GM12875 (cell line): Measurements from ENCODE around the gene RBM22.

Experiments used
- H3K4me3 ChIP-seq: one replicate; pipeline ENCODE4 v1.5.1; 2011; ENCODE audit warnings: low read depth, low read length, control low read depth
- TF ChIP-seq, protein P1 (sequence below): IDR thresholded peaks from 2 replicates; pipeline ENCODE4 v1.5.1; 2011; ENCODE audit warnings: low read depth, mild to moderate bottlenecking, control low read depth, inconsistent platforms, low read length, moderate library complexity, borderline replicate concordance; ENCODE audit not compliant: insufficient read depth

The RBM22 gene

DNA sequence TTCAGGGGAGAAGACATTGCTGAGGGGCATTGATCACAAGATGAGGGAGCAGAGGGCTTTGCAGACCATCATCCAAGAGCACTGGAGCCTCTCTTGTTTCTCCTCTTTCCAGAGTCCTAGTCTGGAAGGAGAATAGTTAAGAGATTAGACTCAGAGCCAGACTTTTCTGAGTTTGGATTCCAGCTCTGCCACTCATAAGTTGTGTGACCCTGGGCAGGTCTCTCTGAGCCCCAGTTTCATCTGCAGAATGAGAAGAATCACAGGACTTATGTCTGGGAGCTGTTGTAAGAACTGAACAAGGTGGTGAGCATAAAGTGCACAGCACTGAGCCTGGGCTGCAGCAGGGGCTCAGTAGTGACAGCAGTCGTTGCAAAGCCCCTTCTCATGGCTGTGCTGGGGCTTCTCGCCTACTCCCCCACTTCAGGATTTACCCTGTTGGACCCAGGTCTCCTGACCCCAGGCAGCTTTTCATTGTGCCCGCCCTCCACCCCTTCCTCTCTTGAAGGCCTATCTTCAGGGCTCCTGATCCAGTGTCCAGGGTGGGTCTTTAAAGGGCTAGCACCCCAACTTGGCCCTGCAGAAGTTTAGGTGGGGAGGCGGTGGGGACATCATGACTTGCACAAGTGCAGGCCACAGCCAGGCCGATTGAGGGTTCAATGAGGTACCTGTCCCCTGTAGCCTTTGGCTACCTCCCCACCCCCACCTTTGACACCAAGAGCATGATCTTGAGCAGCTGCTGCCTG is 58.9 kb downstream of the RBM22 start:
- no peak overlapping the region for H3K4me3 ChIP-seq
- TF ChIP-seq, protein P1, sequence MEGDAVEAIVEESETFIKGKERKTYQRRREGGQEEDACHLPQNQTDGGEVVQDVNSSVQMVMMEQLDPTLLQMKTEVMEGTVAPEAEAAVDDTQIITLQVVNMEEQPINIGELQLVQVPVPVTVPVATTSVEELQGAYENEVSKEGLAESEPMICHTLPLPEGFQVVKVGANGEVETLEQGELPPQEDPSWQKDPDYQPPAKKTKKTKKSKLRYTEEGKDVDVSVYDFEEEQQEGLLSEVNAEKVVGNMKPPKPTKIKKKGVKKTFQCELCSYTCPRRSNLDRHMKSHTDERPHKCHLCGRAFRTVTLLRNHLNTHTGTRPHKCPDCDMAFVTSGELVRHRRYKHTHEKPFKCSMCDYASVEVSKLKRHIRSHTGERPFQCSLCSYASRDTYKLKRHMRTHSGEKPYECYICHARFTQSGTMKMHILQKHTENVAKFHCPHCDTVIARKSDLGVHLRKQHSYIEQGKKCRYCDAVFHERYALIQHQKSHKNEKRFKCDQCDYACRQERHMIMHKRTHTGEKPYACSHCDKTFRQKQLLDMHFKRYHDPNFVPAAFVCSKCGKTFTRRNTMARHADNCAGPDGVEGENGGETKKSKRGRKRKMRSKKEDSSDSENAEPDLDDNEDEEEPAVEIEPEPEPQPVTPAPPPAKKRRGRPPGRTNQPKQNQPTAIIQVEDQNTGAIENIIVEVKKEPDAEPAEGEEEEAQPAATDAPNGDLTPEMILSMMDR, result no peak

DNA sequence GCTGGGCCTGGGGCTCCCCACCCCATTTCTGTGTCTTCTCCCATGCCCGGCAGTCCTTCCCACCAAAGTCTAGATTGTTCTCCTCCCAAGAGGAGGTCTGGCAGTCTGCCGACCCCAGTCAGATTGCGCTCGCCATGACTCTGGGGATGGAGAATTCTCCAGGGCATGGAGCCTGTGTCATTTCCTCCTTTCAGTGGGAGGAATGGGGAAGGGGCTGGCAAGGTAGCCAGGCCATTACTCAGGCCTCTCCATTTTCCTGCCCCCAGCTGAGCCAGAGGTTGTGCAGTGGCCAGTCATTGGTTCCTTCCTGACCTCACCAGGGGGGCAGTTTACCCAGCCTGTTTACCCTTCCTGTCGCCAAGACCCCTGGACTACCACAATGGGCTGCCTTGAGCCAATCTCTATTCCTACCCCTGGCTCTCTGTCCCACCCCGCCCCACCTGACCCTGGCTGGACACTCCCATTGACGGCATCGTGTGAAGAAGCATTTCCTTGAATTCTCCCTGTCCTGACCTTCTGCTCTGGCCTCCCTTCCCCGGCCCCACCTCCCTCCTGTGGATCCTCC is 59.8 kb downstream of the RBM22 start:
- TF ChIP-seq, protein P1, result no peak
- no peak overlapping the region for H3K4me3 ChIP-seq
